GM18507 (cell line): ENCODE measurements around the gene KREMEN2.

Source experiments
- DNase-seq: peaks from one replicate; pipeline ENCODE4 v3.0.0; 2011; ENCODE audit warnings: low read depth; ENCODE audit not compliant: insufficient read length; ENCODE audit errors: extremely low spot score
- FAIRE-seq: peaks from 2 replicates; lab custom pipeline; 2011; peaks lifted over from hg19 to GRCh38; lab: Jason Lieb, UNC

KREMEN2 gene

GRCh38 chr16:3013998-3014690, 50.1 kb downstream of the KREMEN2 start:
- no peak for DNase-seq
- FAIRE-seq, result no peak

GRCh38 chr16:3014971-3015370, 50.9 kb downstream of the KREMEN2 start:
- DNase-seq (no peak), FAIRE-seq (no peak)

GRCh38 chr16:3015865-3016521, 51.9 kb downstream of the KREMEN2 start:
- DNase-seq (no peak), FAIRE-seq (no peak)

- no peak for DNase-seq
- FAIRE-seq, result no peak
Observed at GRCh38 chr16:3017344-3017743, 53.3 kb downstream of the KREMEN2 start.
